Measurements from ENCODE around the gene IBA57. TPM values are rescaled to one million over a fixed set of nuclear protein-coding genes. Genes with fewer than 3 reads are reported as not detected.

Gene IBA57
- total and polyA plus RNA-seq, 11 donors: 4.8 to 18.6 (median 11.8) TPM

DNA sequence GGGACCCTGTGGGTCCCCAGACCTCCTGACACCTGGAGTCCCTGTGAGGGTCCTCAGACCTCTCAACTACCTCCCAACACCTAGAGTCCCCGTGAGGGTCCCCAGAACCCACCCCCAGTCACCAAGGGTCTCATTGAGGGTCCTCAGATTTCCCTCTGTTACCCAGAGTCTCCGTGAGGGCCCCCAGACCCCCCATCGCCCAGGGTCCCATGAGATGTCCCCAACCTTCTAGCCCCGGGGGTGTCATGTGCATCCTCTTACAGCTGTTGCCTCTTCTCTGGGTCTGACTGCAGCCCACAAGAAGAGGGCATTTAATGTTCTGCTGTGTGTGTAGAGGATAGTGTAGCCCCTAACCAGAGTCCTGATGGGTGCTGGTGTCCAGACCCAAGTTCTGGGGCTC, 17.8 kb upstream of the IBA57 start:
- no peak for ATAC-seq
- 81 to 90% (median 86%) methylated on average over 4 of the region's 4 CpGs; no CpG with 5 or more reads in 1 of the 4 donors for WGBS, 4 donors
- Histone ChIP-seq H3K9me3 (no peaks in the 10 kb centered on the region), H3K4me1 (peaks cover 19 to 80% (median 66%) of the 10 kb centered on the region in 12 donors), H3K36me3 (peaks cover 0 to 50% (median 27%) of the 10 kb centered on the region in 9 donors), H3K27me3 (no peaks in the 10 kb centered on the region), H3K4me3 (no peak overlapping the region), H3K27ac (peak overlapping the region in 11 of 12 donors; percentile 69 to 97 (median 84))
- TF ChIP-seq, protein P1, sequence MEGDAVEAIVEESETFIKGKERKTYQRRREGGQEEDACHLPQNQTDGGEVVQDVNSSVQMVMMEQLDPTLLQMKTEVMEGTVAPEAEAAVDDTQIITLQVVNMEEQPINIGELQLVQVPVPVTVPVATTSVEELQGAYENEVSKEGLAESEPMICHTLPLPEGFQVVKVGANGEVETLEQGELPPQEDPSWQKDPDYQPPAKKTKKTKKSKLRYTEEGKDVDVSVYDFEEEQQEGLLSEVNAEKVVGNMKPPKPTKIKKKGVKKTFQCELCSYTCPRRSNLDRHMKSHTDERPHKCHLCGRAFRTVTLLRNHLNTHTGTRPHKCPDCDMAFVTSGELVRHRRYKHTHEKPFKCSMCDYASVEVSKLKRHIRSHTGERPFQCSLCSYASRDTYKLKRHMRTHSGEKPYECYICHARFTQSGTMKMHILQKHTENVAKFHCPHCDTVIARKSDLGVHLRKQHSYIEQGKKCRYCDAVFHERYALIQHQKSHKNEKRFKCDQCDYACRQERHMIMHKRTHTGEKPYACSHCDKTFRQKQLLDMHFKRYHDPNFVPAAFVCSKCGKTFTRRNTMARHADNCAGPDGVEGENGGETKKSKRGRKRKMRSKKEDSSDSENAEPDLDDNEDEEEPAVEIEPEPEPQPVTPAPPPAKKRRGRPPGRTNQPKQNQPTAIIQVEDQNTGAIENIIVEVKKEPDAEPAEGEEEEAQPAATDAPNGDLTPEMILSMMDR (IDR thresholded peaks at IDR 0.05): no peak
- no peak for TF ChIP-seq POLR2A (IDR thresholded peaks at IDR 0.05)
- DNase-seq: peak in 1 of 5 donors; percentile 6
- intact Hi-C loops (cut with DNase I): loop anchor here in 2 of 10 donors (2.0 kb wide), 1 partner anchor 15 kb away; no protein-coding TSS in a partner anchor

DNA sequence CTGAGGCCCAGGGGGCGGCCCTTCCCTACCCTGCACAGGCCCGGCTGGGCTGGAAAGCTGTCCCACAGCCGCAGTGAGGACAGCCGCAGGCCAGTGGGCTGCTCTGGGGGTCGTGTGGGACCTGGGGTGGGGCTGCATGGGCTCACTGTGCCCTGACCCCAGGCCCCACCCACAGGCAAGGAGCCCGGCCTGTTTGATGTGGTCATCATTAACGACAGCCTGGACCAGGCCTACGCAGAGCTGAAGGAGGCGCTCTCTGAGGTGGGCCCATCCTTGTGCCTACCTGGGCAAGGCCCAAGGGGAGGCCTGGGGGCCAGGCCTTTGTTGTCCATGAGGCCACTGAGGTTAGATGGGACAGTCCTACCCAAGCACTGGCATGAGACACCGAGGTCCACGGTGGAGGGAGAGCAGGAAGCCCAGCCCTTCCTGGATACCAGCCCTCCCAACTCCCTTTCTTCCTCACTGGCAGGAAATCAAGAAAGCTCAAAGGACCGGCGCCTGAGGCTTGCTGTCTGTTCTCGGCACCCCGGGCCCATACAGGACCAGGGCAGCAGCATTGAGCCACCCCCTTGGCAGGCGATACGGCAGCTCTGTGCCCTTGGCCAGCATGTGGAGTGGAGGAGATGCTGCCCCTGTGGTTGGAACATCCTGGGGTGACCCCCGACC, 17.3 kb upstream of the IBA57 start:
- peaks cover 17 to 74% (median 60%) of the 10 kb centered on the region in 12 donors for H3K4me1 ChIP-seq
- H3K4me3 ChIP-seq: no peak overlapping the region
- ATAC-seq: peak in 2 of 4 donors; percentile 2 to 4

DNA sequence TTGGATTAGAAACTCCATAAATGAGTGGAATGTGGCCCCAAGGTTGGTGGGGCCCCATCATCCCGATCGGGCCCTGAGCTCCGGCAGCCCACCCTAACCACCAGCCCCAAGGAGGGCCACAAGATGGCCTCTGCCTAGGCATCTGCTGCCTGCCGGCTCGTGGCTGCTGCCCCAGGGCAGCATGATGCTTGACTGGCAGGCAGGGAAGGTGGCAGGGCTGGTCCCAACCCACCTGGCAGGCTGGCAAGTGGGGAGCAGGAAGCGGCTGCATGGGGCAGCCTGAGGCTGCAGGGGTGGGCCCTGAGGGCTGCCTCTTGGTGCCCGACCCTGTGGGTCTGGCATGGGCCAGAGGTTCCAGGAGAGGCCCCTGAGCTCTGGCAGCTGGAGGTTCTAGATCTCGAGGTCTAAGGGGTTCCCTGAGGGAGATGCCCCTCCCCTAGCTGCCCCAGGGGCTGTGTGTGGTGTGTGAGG, 16.6 kb upstream of the IBA57 start:
- intact Hi-C loops (cut with DNase I): loop anchor here in 2 of 10 donors (2.0 kb wide), 1 partner anchor 14 kb away; no protein-coding TSS in a partner anchor
- Histone ChIP-seq H3K9me3 (no peaks in the 10 kb centered on the region), H3K27ac (peak overlapping the region; percentile 60 to 97 (median 84)), H3K4me1 (peaks cover 16 to 68% (median 54%) of the 10 kb centered on the region in 12 donors), H3K27me3 (no peaks in the 10 kb centered on the region), H3K4me3 (peak overlapping the region in 6 of 12 donors; percentile 15 to 51 (median 42)), H3K36me3 (peaks cover 0 to 46% (median 27%) of the 10 kb centered on the region in 9 donors)
- WGBS, 4 donors: 59 to 81% (median 68%) methylated on average over 3 to 8 of the region's 8 CpGs
- TF ChIP-seq, protein P1 (IDR thresholded peaks at IDR 0.05): no peak
- no peak for TF ChIP-seq POLR2A (IDR thresholded peaks at IDR 0.05)
- ATAC-seq (peak in 2 of 4 donors; percentile 0), DNase-seq (no peak)

More for the DNA sequence above, 17.3 kb upstream of the IBA57 start:
- intact Hi-C loops (cut with DNase I): loop anchor here in 2 of 10 donors (2.0 kb wide), 1 partner anchor 14 kb away; no protein-coding TSS in a partner anchor
- Histone ChIP-seq H3K36me3 (peaks cover 0 to 46% (median 27%) of the 10 kb centered on the region in 9 donors), H3K9me3 (no peaks in the 10 kb centered on the region), H3K27me3 (no peaks in the 10 kb centered on the region), H3K27ac (peak overlapping the region in 11 of 12 donors; percentile 69 to 97 (median 84))
- DNase-seq: peak in 3 of 5 donors; percentile 32 to 63 (median 36)
- WGBS, 4 donors: 51 to 60% (median 56%) methylated on average over 10 to 18 of the region's 18 CpGs
- TF ChIP-seq, protein P1 (IDR thresholded peaks at IDR 0.05): no peak
- no peak for TF ChIP-seq POLR2A (IDR thresholded peaks at IDR 0.05)
